OCI-LY7 (cell line): ENCODE results near the gene MVD.

Experiments used
- CTCF ChIP-seq: fragments of 200-600 bp; sonication (generic); conservative IDR thresholded peaks from 2 replicates; pipeline ENCODE4 v1.5.1; 2014; ENCODE audit warnings: mild to moderate bottlenecking, antibody characterized with exemption, low read length, moderate library complexity, mixed read lengths
- EZH2phosphoT487 ChIP-seq: fragments of 200-600 bp; sonication (generic); IDR thresholded peaks from 2 replicates; pipeline ENCODE4 v1.6.1; 2018; ENCODE audit warnings: low read depth, borderline replicate concordance, mild to moderate bottlenecking, mixed run types, antibody characterized with exemption, low read length, moderate library complexity, mixed read lengths

- no peak for TF ChIP-seq EZH2phosphoT487
- no peak for TF ChIP-seq CTCF
These were observed 46.2 kb downstream of the MVD start for GRCh38 chr16:88616736-88617135.
